NCI-H1930 (cell line): ENCODE measurements around the gene DDX46.
A peak's percentile ranks its signal among the peaks of the same experiment; 100 is the strongest.
"Not testable (repeated sequence)": the region's sequence is repeated elsewhere in the genome, so short reads cannot be mapped to it uniquely, and the experiment has no call there.

Source experiments
- DNase-seq, 2 experiments: peaks; one replicate each; lab custom pipeline; 2025; lab: John Stamatoyannopoulos, UW

DDX46 gene

GRCh38 chr5:134758504-134759341, at the start of gene DDX46:
TSS of gene DDX46 (plus strand) at chr5:134758779. CDS start at chr5:134758939, 160 bp downstream.
- peak; percentile 80 to 81 for DNase-seq

GRCh38 chr5:134714120-134714519, 44.5 kb upstream of the DDX46 start:
- DNase-seq: no peak

GRCh38 chr5:134714541-134714940, 44.0 kb upstream of the DDX46 start:
- DNase-seq: no peak

GRCh38 chr5:134715466-134715865, 43.1 kb upstream of the DDX46 start:
- DNase-seq: not testable (repeated sequence)

- DNase-seq: no peak
These were observed 33.7 kb upstream of the DDX46 start for GRCh38 chr5:134724872-134725271.

GRCh38 chr5:134732819-134733218, 25.8 kb upstream of the DDX46 start:
- no peak for DNase-seq

GRCh38 chr5:134735243-134735642, 23.3 kb upstream of the DDX46 start:
- DNase-seq: no peak

GRCh38 chr5:134736173-134736812, 22.3 kb upstream of the DDX46 start:
- no peak for DNase-seq

GRCh38 chr5:134738133-134738962, 20.2 kb upstream of the DDX46 start, which contains the start of gene CAMLG:
TSS of gene CAMLG (plus strand) at chr5:134738548. CDS start at chr5:134738621, 73 bp downstream.
- DNase-seq: peak; percentile 88 to 94

- DNase-seq: no peak
These were observed 19.5 kb upstream of the DDX46 start for GRCh38 chr5:134738963-134739661.

- DNase-seq: no peak
These were observed 17.5 kb upstream of the DDX46 start for GRCh38 chr5:134741052-134741451.

GRCh38 chr5:134742134-134742533, 16.4 kb upstream of the DDX46 start:
- DNase-seq: no peak

- DNase-seq: no peak
These were observed 9.2 kb upstream of the DDX46 start for GRCh38 chr5:134749415-134749814.

GRCh38 chr5:134758176-134758503, 439 bp upstream of the DDX46 start:
- DNase-seq: no peak

GRCh38 chr5:134767528-134768291, 9.1 kb downstream of the DDX46 start:
- not testable (repeated sequence) for DNase-seq

GRCh38 chr5:134769206-134769605, 10.6 kb downstream of the DDX46 start:
- DNase-seq: no peak

- DNase-seq: no peak
These were observed 14.0 kb downstream of the DDX46 start for GRCh38 chr5:134772461-134773125.

GRCh38 chr5:134777366-134777765, 18.8 kb downstream of the DDX46 start:
- DNase-seq: no peak

- DNase-seq: no peak
These were observed 25.8 kb downstream of the DDX46 start for GRCh38 chr5:134784241-134784920.
